GM12874 (cell line): ENCODE data around the gene SPARCL1.

Experiments used
- TF ChIP-seq, protein P1 (sequence below): IDR thresholded peaks from 2 replicates; pipeline ENCODE4 v1.5.1; 2011; ENCODE audit warnings: low read depth, mild to moderate bottlenecking, control low read depth, low read length, moderate library complexity; ENCODE audit not compliant: insufficient read depth

Gene SPARCL1

GRCh38 chr4:87512400-87512799, 16.8 kb downstream of the SPARCL1 start:
- TF ChIP-seq, protein P1, sequence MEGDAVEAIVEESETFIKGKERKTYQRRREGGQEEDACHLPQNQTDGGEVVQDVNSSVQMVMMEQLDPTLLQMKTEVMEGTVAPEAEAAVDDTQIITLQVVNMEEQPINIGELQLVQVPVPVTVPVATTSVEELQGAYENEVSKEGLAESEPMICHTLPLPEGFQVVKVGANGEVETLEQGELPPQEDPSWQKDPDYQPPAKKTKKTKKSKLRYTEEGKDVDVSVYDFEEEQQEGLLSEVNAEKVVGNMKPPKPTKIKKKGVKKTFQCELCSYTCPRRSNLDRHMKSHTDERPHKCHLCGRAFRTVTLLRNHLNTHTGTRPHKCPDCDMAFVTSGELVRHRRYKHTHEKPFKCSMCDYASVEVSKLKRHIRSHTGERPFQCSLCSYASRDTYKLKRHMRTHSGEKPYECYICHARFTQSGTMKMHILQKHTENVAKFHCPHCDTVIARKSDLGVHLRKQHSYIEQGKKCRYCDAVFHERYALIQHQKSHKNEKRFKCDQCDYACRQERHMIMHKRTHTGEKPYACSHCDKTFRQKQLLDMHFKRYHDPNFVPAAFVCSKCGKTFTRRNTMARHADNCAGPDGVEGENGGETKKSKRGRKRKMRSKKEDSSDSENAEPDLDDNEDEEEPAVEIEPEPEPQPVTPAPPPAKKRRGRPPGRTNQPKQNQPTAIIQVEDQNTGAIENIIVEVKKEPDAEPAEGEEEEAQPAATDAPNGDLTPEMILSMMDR, result no peak

- TF ChIP-seq, protein P1, result no peak
Observed at GRCh38 chr4:87511500-87511899, 17.7 kb downstream of the SPARCL1 start.

DNA sequence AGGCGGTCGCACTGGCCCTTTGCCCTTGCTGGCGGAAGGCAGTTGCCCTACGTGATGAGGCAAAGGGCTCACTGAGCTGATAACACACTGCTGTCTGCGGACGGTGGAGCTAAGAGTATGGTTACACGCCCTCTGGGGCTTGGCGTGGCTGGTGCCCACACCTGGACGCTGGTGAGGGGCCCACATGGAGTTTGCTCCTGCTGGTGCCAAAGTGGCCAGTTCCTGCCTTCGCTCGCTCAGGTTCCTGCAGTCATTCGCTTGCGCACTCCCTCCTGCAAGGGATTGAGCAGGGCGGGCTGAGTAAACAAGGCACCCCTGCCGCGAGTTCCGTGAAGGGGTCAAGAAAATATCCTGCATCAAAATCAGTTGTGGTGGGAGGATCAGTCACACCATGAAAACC, 18.4 kb downstream of the SPARCL1 start:
- TF ChIP-seq, protein P1, result no peak

GRCh38 chr4:87506974-87507701, 22.0 kb downstream of the SPARCL1 start:
- TF ChIP-seq, protein P1, result no peak

DNA sequence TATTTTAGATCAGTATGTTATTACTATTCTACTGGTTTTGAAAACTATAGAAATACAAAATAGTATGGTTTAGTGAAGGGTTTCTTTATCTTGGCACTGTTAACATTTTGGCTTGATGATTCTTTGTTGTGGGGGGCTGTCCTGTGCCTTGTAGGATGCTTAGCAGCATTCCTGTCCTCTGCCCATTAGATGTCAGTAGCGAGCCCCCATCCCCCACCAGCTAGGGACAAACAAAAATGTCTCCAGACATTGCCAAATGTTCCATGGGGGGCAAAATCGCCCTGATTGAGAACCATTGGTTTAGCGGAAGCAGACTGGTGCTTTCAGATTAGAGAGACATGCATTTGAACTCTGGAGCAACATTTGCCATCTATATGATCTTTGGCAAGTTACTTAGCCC, 23.3 kb downstream of the SPARCL1 start:
- TF ChIP-seq, protein P1, result peak; percentile 7; the same call in 1 of the 2 replicates

DNA sequence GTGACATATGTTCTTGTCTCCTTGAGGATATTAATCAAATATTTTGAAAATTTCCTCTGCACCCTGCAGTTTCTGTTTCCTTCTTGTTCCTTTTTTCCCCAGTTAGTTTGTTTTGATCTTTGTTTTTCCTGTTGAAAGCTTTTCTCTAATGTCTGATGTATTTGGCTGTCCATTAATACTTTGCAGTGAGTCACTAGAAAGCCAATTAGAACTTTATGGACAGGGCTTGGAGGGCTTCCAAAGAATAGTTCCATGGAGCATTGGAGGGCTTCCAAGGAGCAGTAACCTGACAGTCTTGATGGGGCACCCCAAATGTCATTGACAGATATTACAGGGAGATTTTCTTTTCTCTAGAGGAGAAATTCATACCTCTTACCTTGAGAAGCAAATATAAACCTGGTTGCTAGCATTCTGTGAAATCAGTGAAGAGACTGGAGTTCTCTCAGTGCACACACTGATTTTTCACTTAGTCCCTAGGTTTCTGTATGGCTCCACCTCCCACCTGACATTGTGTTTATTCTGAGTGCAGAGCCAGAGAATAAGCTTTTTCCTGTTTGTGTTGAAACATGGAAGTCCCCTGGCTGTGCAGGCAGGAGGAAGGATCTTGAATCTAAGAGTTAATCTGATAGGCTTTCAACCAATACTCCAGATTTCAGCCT, 26.5 kb downstream of the SPARCL1 start:
- TF ChIP-seq, protein P1, result no peak

DNA sequence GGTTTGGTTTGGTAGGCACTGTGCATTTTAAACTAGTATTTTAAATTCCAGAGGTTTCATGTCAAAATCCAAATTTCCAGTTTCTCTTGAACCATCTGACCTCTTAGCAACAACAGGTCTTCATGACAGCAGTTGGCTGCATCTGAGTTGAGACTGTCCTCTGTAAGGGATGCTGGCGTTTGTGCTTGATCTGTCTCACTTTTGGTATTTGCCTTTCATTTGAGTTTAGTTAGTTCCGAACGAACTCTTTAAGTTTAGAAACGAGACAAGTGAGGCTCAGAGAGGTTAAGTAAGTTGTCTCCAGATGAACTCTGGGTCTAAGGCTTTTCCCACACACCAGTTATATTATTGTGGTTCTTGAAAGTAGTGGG, 29.1 kb downstream of the SPARCL1 start:
- TF ChIP-seq, protein P1, result no peak
